ENCODE data around the gene RAB3GAP1. TPM values are rescaled to one million over a fixed set of nuclear protein-coding genes. Genes with fewer than 3 reads are reported as not detected.

The RAB3GAP1 gene
- polyA plus RNA-seq, 1 donor (not counting 4 experiments of a cell fraction or from before 2014, with no cell fraction given): 41.6 TPM

- H3K4me1 ChIP-seq (ENCODE audit: control insufficient read depth, extremely low read depth, insufficient read depth, low read length): no peaks in the 10 kb centered on the region
- H3K4me2 ChIP-seq (ENCODE audit: control insufficient read depth, extremely low read depth, insufficient read depth, low read depth, low read length): no peak overlapping the region
- no peak for TF ChIP-seq CTCF (optimal IDR thresholded peaks at IDR 0.05 in 1 of 3, IDR thresholded peaks at IDR 0.05 in 1 of 3, conservative IDR thresholded peaks at IDR 0.05 in 1 of 3; ENCODE audit: extremely low read depth in 1 of 3, insufficient read depth in 2 of 3, low read length in 3 of 3)
- no peak for TF ChIP-seq EZH2 (IDR thresholded peaks at IDR 0.05; ENCODE audit: low read length)
- dilution Hi-C loops (cut with MboI; ENCODE audit: extremely low pct_ligation_motif_present, low sequenced_read_pairs): no loop called here
- no peaks in the 10 kb centered on the region for H3K9me1 ChIP-seq (ENCODE audit: control insufficient read depth, extremely low read depth, insufficient read depth, low read length)
- no peaks in the 10 kb centered on the region for H4K20me1 ChIP-seq (ENCODE audit: control insufficient read depth, extremely low read depth, insufficient read depth, low read length)
- no peak overlapping the region for H2AFZ ChIP-seq (ENCODE audit: control insufficient read depth, low read length)
- DNase-seq (ENCODE audit: low read depth, low spot score) (no peak), FAIRE-seq (no peak)
- no peak overlapping the region for H3K4me3 ChIP-seq (ENCODE audit: control insufficient read depth in 2 of 3, extremely low read depth in 1 of 3, insufficient read depth in 2 of 3, low read depth in 1 of 3, low read length in 3 of 3)
- no peak overlapping the region for H3K27ac ChIP-seq (ENCODE audit: control insufficient read depth, insufficient read depth, low read length)
- peaks cover 4% of the 10 kb centered on the region for H3K79me2 ChIP-seq (ENCODE audit: control insufficient read depth, insufficient read depth, low read length)
- no peaks in the 10 kb centered on the region for H3K27me3 ChIP-seq (ENCODE audit: control insufficient read depth, extremely low read depth, insufficient read depth, low read length)
- peaks cover 7 to 22% of the 10 kb centered on the region in 2 experiments for H3K36me3 ChIP-seq (ENCODE audit: control insufficient read depth in 2 of 2, extremely low read depth in 1 of 2, insufficient read depth in 2 of 2, low read length in 2 of 2)
- no peaks in the 10 kb centered on the region for H3K9me3 ChIP-seq (ENCODE audit: control insufficient read depth, low read depth, low read length)
- H3K9ac ChIP-seq (ENCODE audit: control insufficient read depth, extremely low read depth, insufficient read depth, low read length): no peak overlapping the region
Observed at GRCh38 chr2:135150725-135151124, 98.6 kb downstream of the RAB3GAP1 start.

GRCh38 chr2:135151615-135152014, 99.5 kb downstream of the RAB3GAP1 start:
- H3K79me2 ChIP-seq (ENCODE audit: control insufficient read depth, insufficient read depth, low read length): peaks cover 4% of the 10 kb centered on the region
- no peak overlapping the region for H2AFZ ChIP-seq (ENCODE audit: control insufficient read depth, low read length)
- H3K9me3 ChIP-seq (ENCODE audit: control insufficient read depth, low read depth, low read length): no peaks in the 10 kb centered on the region
- no peaks in the 10 kb centered on the region for H3K9me1 ChIP-seq (ENCODE audit: control insufficient read depth, extremely low read depth, insufficient read depth, low read length)
- no peak for DNase-seq (ENCODE audit: low read depth, low spot score)
- H3K27ac ChIP-seq (ENCODE audit: control insufficient read depth, insufficient read depth, low read length): no peak overlapping the region
- H3K36me3 ChIP-seq (ENCODE audit: control insufficient read depth in 2 of 2, extremely low read depth in 1 of 2, insufficient read depth in 2 of 2, low read length in 2 of 2): peaks cover 7 to 22% of the 10 kb centered on the region in 2 experiments
- no peak overlapping the region for H3K4me3 ChIP-seq (ENCODE audit: control insufficient read depth in 2 of 3, extremely low read depth in 1 of 3, insufficient read depth in 2 of 3, low read depth in 1 of 3, low read length in 3 of 3)
- no peaks in the 10 kb centered on the region for H4K20me1 ChIP-seq (ENCODE audit: control insufficient read depth, extremely low read depth, insufficient read depth, low read length)
- H3K9ac ChIP-seq (ENCODE audit: control insufficient read depth, extremely low read depth, insufficient read depth, low read length): no peak overlapping the region
- H3K4me2 ChIP-seq (ENCODE audit: control insufficient read depth, extremely low read depth, insufficient read depth, low read depth, low read length): no peak overlapping the region
- no peak for FAIRE-seq
- no peaks in the 10 kb centered on the region for H3K4me1 ChIP-seq (ENCODE audit: control insufficient read depth, extremely low read depth, insufficient read depth, low read length)
- H3K27me3 ChIP-seq (ENCODE audit: control insufficient read depth, extremely low read depth, insufficient read depth, low read length): no peaks in the 10 kb centered on the region
- TF ChIP-seq CTCF (optimal IDR thresholded peaks at IDR 0.05 in 1 of 3, IDR thresholded peaks at IDR 0.05 in 1 of 3, conservative IDR thresholded peaks at IDR 0.05 in 1 of 3; ENCODE audit: extremely low read depth in 1 of 3, insufficient read depth in 2 of 3, low read length in 3 of 3) (no peak), EZH2 (IDR thresholded peaks at IDR 0.05; ENCODE audit: low read length) (no peak)
- dilution Hi-C loops (cut with MboI; ENCODE audit: extremely low pct_ligation_motif_present, low sequenced_read_pairs): no loop called here

Data from keratinocyte (primary cell).